ENCODE measurements around the gene PFDN6.

GRCh38 chr6:33335916-33336315 is 46.5 kb downstream of the PFDN6 start:
- no peak for TF ChIP-seq POLR2A (IDR thresholded peaks at IDR 0.05; ENCODE audit: low read depth, low read length)
- no peak for TF ChIP-seq TAF1 (IDR thresholded peaks at IDR 0.05; ENCODE audit: borderline replicate concordance, low read depth, low read length)
- no peak for TF ChIP-seq POLR2AphosphoS5 (IDR thresholded peaks at IDR 0.05; ENCODE audit: low read depth, low read length)

All from GM12892 (cell line).